ENCODE results near the gene KCNQ2. TPM values are rescaled to one million over a fixed set of nuclear protein-coding genes. Genes with fewer than 3 reads are reported as not detected.
"Not testable (repeated sequence)": the region's sequence is repeated elsewhere in the genome, so short reads cannot be mapped to it uniquely, and the experiment has no call there.

Gene KCNQ2
- total RNA-seq, 2 experiments from 2014 or later = 0.19 to 0.37 TPM

DNA sequence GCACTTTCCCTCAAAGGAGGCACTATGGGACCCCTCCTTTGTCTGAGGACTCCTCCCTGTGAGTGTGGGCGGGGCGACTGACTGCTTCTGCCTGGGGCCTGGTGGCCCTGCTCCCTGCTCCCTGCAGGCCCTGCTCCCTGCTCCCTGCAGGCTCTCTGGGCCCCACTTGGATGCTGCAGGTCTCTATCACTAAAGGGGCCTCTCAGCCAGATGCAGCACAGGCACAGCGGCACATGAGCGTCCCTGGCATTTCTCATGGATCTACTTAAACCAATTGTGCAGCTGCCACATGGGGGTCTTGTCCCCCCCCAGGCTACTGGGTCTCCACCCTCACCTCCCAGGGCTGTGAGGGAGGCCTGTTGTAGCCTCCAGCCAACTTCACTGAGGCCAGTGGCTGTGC lies 18.6 kb upstream of the KCNQ2 start:
- Mint-ChIP-seq H3K27ac (no peak overlapping the region), H3K4me1 (no peaks in the 10 kb centered on the region), H3K4me3 (no peak overlapping the region), H3K27me3 (peaks cover 8% of the 10 kb centered on the region), H3K9me3 (peaks cover 3% of the 10 kb centered on the region), H3K36me3 (no peaks in the 10 kb centered on the region)
- DNase-seq = no peak
- POLR2A ChIA-PET = no interaction called here
- no peak for ATAC-seq (ENCODE audit: low read depth)

DNA sequence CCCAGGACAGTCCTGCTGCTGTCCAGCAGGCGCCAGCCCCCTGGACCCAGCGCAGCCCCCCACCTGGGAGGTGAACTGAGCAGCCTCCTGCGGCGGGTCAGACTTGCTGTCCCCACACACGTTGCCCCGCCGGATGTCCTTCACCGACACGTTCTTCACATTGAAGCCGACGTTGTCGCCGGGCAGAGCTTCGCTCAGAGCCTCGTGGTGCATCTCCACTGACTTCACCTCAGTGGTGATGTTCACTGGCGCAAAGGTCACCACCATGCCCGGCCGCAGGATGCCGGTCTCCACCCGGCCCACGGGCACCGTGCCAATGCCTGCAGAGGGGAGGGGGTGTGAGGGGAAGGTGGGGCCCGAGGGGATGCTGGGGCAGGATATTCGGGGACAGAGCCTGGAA lies 18.0 kb upstream of the KCNQ2 start:
- no peak for DNase-seq
- Mint-ChIP-seq H3K27ac (no peak overlapping the region), H3K36me3 (no peaks in the 10 kb centered on the region), H3K4me3 (no peak overlapping the region), H3K27me3 (peaks cover 7% of the 10 kb centered on the region), H3K9me3 (peaks cover 3% of the 10 kb centered on the region), H3K4me1 (no peaks in the 10 kb centered on the region)
- no peak for ATAC-seq (ENCODE audit: low read depth)
- POLR2A ChIA-PET = no interaction called here

DNA sequence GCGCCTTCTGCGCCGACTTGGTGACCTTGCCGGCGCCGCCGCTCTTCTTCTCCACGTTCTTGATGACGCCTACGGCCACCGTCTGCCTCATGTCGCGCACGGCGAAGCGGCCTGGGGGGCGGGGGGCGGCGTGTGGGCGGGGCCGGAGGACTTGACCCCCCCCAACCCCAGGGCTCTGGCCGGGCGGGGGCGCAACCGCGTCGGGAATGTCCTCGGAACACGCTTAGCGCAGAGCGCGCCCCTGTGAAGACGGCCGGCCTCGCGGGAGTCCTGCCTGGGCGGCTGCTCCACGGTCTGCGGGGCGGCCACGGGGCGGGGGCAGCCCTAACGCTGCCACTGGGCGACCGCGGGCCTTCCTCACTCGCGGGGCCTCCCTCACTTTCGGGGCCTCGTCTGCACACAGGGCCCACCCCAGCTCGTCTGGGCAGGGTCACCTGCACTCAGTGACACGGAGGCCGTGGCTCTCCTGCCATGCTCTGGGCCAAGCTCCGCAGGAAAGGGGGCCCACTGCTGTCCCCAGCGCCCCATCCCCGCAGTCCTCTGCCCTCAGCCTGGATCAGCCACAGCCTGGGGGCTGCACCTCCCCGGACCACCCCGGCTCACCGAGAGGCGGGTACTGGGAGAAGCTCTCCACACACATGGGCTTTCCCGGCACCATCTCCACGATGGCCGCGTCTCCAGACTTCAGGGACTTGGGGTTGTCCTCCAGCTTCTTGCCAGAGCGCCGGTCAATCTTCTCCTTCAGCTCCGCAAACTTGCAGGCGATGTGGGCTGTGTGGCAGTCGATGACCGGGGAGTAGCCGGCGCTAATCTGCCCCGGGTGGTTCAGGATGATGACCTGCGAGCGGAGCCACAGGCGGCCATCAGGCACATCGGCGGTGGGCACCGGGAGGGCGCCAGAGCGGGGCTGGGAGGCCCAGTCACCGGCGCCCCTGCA lies 16.1 kb upstream of the KCNQ2 start:
- Mint-ChIP-seq H3K36me3 (no peaks in the 10 kb centered on the region), H3K9me3 (peaks cover 3% of the 10 kb centered on the region), H3K4me3 (no peak overlapping the region), H3K27ac (no peak overlapping the region), H3K27me3 (peaks cover 11% of the 10 kb centered on the region), H3K4me1 (no peaks in the 10 kb centered on the region)
- POLR2A ChIA-PET = no interaction called here
- ATAC-seq (ENCODE audit: low read depth) (no peak), DNase-seq (no peak)

DNA sequence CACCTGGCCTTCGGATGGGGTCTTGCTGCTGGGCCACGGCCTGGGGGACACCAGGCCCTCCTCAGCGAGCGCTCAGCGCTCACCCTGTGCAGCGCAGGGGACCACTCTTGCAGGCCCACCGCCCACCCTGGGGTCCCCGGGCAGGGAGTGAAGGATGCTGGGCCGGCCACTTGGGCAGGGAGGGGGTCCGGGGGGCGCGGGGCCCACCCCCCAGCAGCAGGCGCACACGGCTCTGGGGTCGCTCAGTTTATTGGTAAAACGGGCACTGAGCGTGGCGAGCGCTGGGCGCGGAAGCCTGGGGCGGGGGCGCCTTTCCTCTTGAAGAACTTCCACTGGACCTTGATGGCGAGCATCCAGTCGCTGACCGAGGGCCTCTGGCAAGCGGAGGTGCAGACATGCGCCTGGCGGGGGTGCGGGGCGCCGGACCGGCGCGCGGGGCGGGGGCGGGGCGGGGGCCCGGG lies 15.4 kb upstream of the KCNQ2 start:
- ATAC-seq (ENCODE audit: low read depth) (no peak), DNase-seq (no peak)
- POLR2A ChIA-PET = no interaction called here
- H3K36me3 Mint-ChIP-seq = no peaks in the 10 kb centered on the region
- H3K4me3 Mint-ChIP-seq = no peak overlapping the region
- peaks cover 2% of the 10 kb centered on the region for H3K4me1 Mint-ChIP-seq
- H3K9me3 Mint-ChIP-seq = peaks cover 3% of the 10 kb centered on the region
- peaks cover 11% of the 10 kb centered on the region for H3K27me3 Mint-ChIP-seq
- no peak overlapping the region for H3K27ac Mint-ChIP-seq

DNA sequence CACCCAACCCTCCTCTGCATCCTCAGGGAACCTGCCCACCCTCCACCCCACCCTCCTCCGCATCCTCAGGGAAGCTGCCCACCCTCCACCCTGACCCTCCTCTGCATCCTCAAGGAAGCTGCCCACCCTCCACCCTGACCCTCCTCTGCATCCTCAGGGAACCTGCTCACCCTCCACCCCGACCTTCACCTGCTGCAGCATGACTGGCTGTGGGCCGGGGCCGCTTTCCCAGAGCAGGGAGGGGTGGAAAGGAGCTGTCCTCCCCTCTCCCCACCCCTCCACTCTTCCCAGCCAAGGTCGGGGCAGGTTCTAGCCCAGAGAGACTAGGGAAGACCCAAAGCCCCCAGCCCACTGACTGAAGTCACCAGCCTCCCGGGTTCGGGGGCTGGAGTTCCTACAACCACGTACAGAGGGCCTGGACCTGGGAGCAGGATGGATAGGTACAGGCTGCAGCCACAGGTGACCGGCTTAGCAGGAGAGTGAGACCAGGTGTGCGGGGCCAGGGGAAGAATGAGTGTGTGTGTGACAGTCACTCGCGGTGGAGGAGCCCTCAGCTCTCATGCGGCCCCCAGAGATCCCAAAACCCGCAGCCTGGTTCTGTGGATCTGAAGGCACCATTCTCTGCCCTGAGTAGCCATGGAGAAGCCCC lies 14.8 kb upstream of the KCNQ2 start:
- Mint-ChIP-seq H3K4me1 (peaks cover 2% of the 10 kb centered on the region), H3K36me3 (no peaks in the 10 kb centered on the region)
- POLR2A ChIA-PET = no interaction called here

DNA sequence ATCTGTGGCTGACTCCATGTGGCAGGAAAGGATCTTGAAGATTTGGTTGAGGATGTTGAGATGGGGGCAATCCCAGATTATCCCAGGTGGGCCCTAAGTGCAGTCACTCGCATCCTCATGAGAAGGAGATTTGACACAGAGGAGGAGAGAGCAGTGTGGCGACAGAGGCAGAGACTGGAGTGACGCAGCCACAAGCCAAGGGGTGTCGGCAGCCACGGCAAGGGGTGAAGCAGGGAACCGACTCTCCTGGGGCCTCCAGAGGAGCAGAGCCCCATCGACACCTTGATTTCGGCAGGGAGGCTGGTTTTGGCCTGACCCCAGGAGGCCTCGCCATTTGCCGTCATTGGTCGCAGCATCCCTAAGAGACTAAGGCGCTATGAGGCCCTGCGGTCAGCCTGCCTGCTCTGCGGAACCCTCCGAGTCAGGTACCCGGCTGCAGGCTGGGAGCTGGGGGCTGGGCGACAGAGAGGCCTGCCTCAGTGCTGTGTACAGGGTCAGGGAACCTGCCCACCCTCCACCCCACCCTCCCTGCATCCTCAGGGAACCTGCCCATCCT lies 13.9 kb upstream of the KCNQ2 start:
- Mint-ChIP-seq H3K36me3 (no peaks in the 10 kb centered on the region), H3K27ac (no peak overlapping the region), H3K4me1 (peaks cover 2% of the 10 kb centered on the region), H3K4me3 (no peak overlapping the region), H3K9me3 (no peaks in the 10 kb centered on the region), H3K27me3 (peaks cover 15% of the 10 kb centered on the region)
- ATAC-seq (ENCODE audit: low read depth) (no peak), DNase-seq (no peak)
- POLR2A ChIA-PET = no interaction called here

More for the DNA sequence above, 14.8 kb upstream of the KCNQ2 start:
- Mint-ChIP-seq H3K27me3 (peaks cover 13% of the 10 kb centered on the region), H3K9me3 (peaks cover 2% of the 10 kb centered on the region), H3K4me3 (no peak overlapping the region), H3K27ac (no peak overlapping the region)
- DNase-seq (no peak), ATAC-seq (ENCODE audit: low read depth) (no peak)

DNA sequence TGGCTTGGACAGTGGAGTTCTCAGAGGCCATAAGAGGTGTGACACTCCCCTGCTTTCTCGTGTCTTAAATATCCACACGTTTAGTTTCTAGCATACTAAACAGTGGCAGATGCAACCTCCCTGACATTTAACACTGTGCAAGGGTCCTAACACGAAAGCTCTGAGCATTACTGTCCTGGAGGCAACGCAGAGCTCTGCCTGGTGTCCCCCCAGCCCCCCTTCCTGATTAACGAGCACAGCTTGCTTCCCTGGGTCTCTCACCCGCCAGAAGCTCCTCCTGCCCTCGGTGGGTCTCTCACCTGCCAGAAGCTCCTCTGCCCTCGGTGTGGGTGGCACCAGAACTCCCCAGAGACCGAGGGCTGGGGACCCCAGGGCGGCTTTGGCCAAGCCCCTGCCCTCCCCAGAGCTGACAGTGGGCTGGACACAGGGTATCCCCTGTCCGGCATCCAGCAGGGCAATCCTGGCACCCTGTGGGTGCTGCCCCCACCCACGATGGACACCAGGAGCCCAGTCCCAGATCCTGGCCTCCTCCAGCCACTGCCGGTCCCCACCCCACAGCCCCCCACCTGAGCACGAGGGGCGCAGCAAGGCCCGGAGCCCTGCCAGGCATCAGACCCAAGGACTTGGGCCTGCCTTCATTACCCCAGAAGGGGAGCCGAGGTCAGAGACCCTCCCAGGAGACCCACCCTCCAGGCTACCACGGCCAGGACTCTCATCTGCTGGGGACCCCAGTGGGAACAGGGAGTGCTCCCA lies 12.4 kb upstream of the KCNQ2 start:
- DNase-seq = no peak
- no peak for ATAC-seq (ENCODE audit: low read depth)
- H3K27ac Mint-ChIP-seq = no peak overlapping the region
- no peak overlapping the region for H3K4me3 Mint-ChIP-seq
- no peaks in the 10 kb centered on the region for H3K36me3 Mint-ChIP-seq
- POLR2A ChIA-PET = interaction anchor here (1.0 kb wide), 1 partner anchor 36 kb away, joined by 4 read pairs; the partner anchor contains the start of gene PPDPF
- no peaks in the 10 kb centered on the region for H3K9me3 Mint-ChIP-seq
- peaks cover 2% of the 10 kb centered on the region for H3K4me1 Mint-ChIP-seq
- H3K27me3 Mint-ChIP-seq = peaks cover 18% of the 10 kb centered on the region

DNA sequence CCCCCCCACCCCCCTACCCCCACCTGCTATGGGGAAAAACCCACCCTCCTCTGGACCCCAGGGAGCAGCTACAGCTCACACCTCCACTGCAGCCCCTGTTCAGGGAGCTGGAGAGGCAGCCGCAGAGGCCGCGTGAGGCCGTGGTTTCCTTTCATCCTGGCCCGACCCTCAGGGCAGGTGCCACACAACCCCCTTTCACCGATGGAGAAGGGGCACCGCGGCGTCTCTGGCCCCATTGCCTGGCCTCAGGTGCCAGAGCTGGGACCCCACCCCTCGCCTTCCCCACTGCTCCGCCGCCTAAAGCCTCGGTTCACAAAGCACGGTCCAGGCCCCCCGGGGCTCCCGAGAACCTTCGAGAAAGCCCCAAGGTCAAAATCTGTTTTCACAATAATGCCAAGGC lies 11.8 kb upstream of the KCNQ2 start:
- POLR2A ChIA-PET = interaction anchor here (1.0 kb wide), 1 partner anchor 37 kb away, joined by 4 read pairs; the partner anchor contains the start of gene PPDPF
- Mint-ChIP-seq H3K27ac (no peak overlapping the region), H3K36me3 (no peaks in the 10 kb centered on the region), H3K4me1 (peaks cover 2% of the 10 kb centered on the region), H3K4me3 (no peak overlapping the region), H3K27me3 (peaks cover 12% of the 10 kb centered on the region), H3K9me3 (no peaks in the 10 kb centered on the region)
- no peak for ATAC-seq (ENCODE audit: low read depth)
- DNase-seq = no peak

DNA sequence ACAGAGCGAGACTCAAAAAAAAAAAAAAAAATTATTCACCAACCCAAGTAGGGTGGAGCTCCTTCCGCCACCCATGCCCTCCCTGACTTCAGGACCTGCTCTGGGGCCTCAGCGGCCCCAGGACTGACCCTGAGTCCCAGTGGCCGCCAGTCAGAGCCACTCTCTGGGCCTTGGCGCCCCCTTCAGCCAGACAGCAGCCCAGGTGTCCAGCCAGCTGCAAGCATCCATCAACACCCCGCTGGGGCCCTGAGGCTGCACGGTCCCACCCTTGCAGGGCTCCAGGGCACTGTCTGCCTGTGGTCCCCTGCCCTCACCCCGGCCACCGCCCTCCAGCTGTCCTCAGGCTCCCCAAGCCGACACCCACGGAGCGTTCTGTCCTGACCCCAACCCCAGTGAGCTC lies 11.4 kb upstream of the KCNQ2 start:
- Mint-ChIP-seq H3K4me1 (peaks cover 2% of the 10 kb centered on the region), H3K4me3 (no peak overlapping the region), H3K36me3 (no peaks in the 10 kb centered on the region), H3K27me3 (peaks cover 10% of the 10 kb centered on the region), H3K27ac (no peak overlapping the region), H3K9me3 (no peaks in the 10 kb centered on the region)
- DNase-seq = no peak
- no peak for ATAC-seq (ENCODE audit: low read depth)
- POLR2A ChIA-PET = no interaction called here

DNA sequence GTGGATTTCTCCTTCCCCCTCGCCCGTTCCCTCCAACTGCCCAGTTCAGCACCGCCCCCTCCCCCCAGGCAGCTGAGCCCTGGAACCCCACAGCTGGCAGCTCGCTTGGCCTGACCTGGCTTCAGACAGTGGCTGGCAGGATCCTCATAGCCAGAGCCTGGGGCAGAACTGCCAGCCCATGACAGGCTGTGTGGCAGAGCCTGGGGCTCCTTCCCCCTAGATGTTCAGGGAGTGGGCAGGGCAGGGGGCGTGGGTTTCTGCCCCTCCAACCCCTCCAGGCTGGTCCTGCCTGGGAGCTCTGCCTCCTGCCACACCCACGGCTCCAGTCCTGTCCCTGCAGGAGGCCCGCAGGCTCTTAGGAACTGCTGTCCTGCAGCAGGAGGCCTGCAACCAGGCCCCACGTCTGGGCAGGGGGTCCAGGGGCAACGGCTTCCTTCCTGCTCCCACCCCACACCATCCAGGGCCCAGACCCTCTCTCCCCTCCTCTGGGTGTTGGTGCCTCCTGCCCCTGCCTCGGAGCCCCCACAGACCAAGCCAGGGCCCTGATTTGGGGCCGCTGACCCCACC lies 9.6 kb upstream of the KCNQ2 start:
- Mint-ChIP-seq H3K4me1 (peaks cover 2% of the 10 kb centered on the region), H3K36me3 (no peaks in the 10 kb centered on the region), H3K27ac (no peak overlapping the region)

DNA sequence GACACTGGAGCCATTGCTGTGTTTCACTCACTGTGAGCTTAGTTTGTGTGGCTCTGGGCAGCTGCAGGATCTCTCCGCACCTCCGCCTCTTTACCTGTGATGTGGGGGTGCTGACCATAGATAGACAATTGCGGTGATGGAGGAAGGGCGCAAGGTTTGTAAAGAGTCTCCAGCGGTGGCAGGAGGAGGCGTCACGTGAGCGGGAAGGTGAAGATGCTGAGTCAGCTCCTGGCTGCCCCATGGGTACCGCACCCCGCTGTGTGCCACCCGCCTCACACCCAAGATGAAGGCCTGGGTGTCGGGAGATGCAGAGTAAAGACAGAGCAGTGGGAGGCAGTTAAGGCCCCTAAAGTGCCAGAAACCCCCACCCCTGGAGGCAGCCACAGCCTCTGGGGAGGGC lies 9.0 kb upstream of the KCNQ2 start:
- H3K27ac Mint-ChIP-seq = no peak overlapping the region
- H3K9me3 Mint-ChIP-seq = no peaks in the 10 kb centered on the region
- DNase-seq (no peak), ATAC-seq (ENCODE audit: low read depth) (no peak)
- H3K36me3 Mint-ChIP-seq = no peaks in the 10 kb centered on the region
- POLR2A ChIA-PET = no interaction called here
- peaks cover 2% of the 10 kb centered on the region for H3K4me1 Mint-ChIP-seq
- no peak overlapping the region for H3K4me3 Mint-ChIP-seq
- H3K27me3 Mint-ChIP-seq = peaks cover 16% of the 10 kb centered on the region

More for the DNA sequence above, 9.6 kb upstream of the KCNQ2 start:
- H3K4me3 Mint-ChIP-seq = no peak overlapping the region
- H3K9me3 Mint-ChIP-seq = no peaks in the 10 kb centered on the region
- peaks cover 14% of the 10 kb centered on the region for H3K27me3 Mint-ChIP-seq
- no peak for ATAC-seq (ENCODE audit: low read depth)
- DNase-seq = no peak
- POLR2A ChIA-PET = no interaction called here

DNA sequence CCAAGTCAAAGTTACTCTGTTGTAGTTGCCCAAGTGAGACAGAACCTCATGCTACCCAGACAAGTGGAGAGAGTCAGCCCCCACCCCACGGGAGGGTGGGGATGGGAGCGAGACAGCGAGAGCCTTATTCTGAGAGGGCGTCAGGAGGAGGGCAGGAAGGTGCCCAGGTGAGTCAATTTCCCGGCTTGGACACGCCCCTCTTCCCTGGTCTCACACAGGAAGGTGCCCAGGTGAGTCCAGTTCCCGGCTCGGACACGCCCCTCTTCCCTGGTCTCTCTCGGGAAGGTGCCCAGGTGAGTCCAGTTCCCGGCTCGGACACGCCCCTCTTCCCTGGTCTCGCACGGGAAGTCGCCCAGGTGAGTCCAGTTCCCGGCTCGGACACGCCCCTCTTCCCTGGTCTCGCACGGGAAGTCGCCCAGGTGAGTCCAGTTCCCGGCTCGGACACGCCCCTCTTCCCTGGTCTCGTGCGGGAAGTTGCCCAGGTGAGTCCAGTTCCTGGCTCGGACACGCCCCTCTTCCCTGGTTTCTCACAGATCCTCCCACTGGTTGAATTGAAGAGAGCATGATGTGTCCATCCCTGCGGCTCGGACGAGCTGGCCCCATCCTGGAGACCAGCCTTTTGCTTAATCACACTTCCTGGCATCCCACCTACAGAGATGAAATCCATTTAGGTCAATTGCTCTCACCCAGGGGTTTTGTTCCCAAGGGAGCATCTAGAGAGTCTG lies 7.4 kb upstream of the KCNQ2 start:
- H3K9me3 Mint-ChIP-seq; H3K4me1 Mint-ChIP-seq; H3K27ac Mint-ChIP-seq; POLR2A ChIA-PET; H3K36me3 Mint-ChIP-seq; H3K4me3 Mint-ChIP-seq; DNase-seq; ATAC-seq (ENCODE audit: low read depth): not testable (repeated sequence)
- H3K27me3 Mint-ChIP-seq = peaks cover 28% of the 10 kb centered on the region

All from activated naive CD8-positive, alpha-beta T cell treated with anti-CD3 and anti-CD28 coated beads, Interleukin-2, amount 10 ng/mL, durations not matched to agents 7 days and 5 days (primary cell).